GM23338 (cell line): ENCODE measurements around the gene DOCK3. TPM values are rescaled to one million over a fixed set of nuclear protein-coding genes. Genes with fewer than 3 reads are reported as not detected.

ENCODE experiments used
- ATAC-seq: fragments of 200-7000 bp; cut with Tn5 transposase; 3 replicates; pipeline ENCODE4 v1.9.1; 2020
- DNase-seq: peaks from one replicate; pipeline ENCODE4 v3.0.0-alpha.2; 2015; ENCODE audit warnings: low spot score
- H2AFZ ChIP-seq: fragments of 200-600 bp; sonication (generic); 2 replicates; pipeline ENCODE4 v1.8.0; 2016; ENCODE audit warnings: antibody characterized with exemption, mild to moderate bottlenecking, moderate library complexity
- H3F3A ChIP-seq: fragments of 200-600 bp; sonication (generic); replicated peaks from 2 replicates; pipeline ENCODE4 v1.8.0; 2017; ENCODE audit warnings: antibody characterized with exemption, mixed run types, low read depth
- H3K27ac ChIP-seq: fragments of 200-600 bp; sonication (generic); 2 replicates; pipeline ENCODE4 v1.6.1; 2016; ENCODE audit warnings: low read depth
- H3K27me3 ChIP-seq: fragments of 200-600 bp; sonication (generic); 2 replicates; pipeline ENCODE4 v1.8.0; 2016; ENCODE audit warnings: mild to moderate bottlenecking, mixed run types, moderate library complexity; ENCODE audit not compliant: insufficient read depth
- H3K36me3 ChIP-seq: fragments of 200-600 bp; sonication (generic); 2 replicates; pipeline ENCODE4 v1.8.0; 2016; ENCODE audit warnings: mild to moderate bottlenecking; ENCODE audit not compliant: insufficient read depth
- H3K4me1 ChIP-seq: fragments of 200-600 bp; sonication (generic); 2 replicates; pipeline ENCODE4 v1.8.0; 2016; ENCODE audit warnings: mild to moderate bottlenecking, moderate library complexity; ENCODE audit not compliant: insufficient read depth
- H3K4me2 ChIP-seq: fragments of 200-600 bp; sonication (generic); 2 replicates; pipeline ENCODE4 v1.7.1; 2017; ENCODE audit warnings: mixed run types
- H3K4me3 ChIP-seq: fragments of 200-600 bp; sonication (generic); 2 replicates; pipeline ENCODE4 v1.6.1; 2016; ENCODE audit warnings: mixed run types
- H3K79me2 ChIP-seq: fragments of 200-600 bp; sonication (generic); replicated peaks from 2 replicates; pipeline ENCODE4 v1.8.0; 2017; ENCODE audit warnings: mild to moderate bottlenecking; ENCODE audit not compliant: insufficient read depth
- H3K9me2 ChIP-seq: fragments of 200-600 bp; sonication (generic); 2 replicates; pipeline ENCODE4 v1.8.0; 2017; ENCODE audit not compliant: insufficient read depth
- H4K20me1 ChIP-seq: fragments of 200-600 bp; sonication (generic); replicated peaks from 2 replicates; pipeline ENCODE4 v1.8.0; 2017; ENCODE audit warnings: mild to moderate bottlenecking; ENCODE audit not compliant: insufficient read depth
- H3K27ac Mint-ChIP-seq: 2 replicates; pipeline ENCODE4 v1.8.0; 2020; ENCODE audit warnings: inconsistent platforms, mild to moderate bottlenecking, moderate library complexity, mixed read lengths
- H3K27me3 Mint-ChIP-seq: 3 replicates; pipeline ENCODE4 v1.8.0; 2022; ENCODE audit warnings: low read depth, mild to moderate bottlenecking, moderate library complexity, mixed read lengths, inconsistent platforms; ENCODE audit not compliant: insufficient read depth, poor library complexity
- H3K36me3 Mint-ChIP-seq: 3 replicates; pipeline ENCODE4 v1.8.0; 2021; ENCODE audit warnings: low read depth, mild to moderate bottlenecking, inconsistent platforms, moderate library complexity, mixed read lengths
- H3K4me1 Mint-ChIP-seq: 3 replicates; pipeline ENCODE4 v1.8.0; 2020; ENCODE audit warnings: mild to moderate bottlenecking, inconsistent platforms, mixed read lengths
- H3K4me3 Mint-ChIP-seq: 3 replicates; pipeline ENCODE4 v1.8.0; 2021; ENCODE audit warnings: moderate library complexity, mild to moderate bottlenecking, inconsistent platforms, mixed read lengths
- H3K9me3 Mint-ChIP-seq: 3 replicates; pipeline ENCODE4 v1.8.0; 2020; ENCODE audit warnings: moderate library complexity, mild to moderate bottlenecking, inconsistent platforms, mixed read lengths
- CREB1 ChIP-seq: fragments of 250-450 bp; sonication (Bioruptor Pico); IDR thresholded peaks from 2 replicates; pipeline ENCODE4 v1.5.0; 2020; ENCODE audit warnings: low read depth, mild to moderate bottlenecking, moderate library complexity
- CTCF ChIP-seq, 2 experiments: fragments of 200-600 bp in 1 of 2; sonication (generic) in 1 of 2; conservative IDR thresholded peaks; 2 replicates each; pipeline versions ENCODE4 v1.5.1 to v1.6.1; 2016 to 2017; ENCODE audit warnings: antibody characterized with exemption in 2 of 2, low read depth in 2 of 2, mild to moderate bottlenecking in 2 of 2, moderate library complexity in 1 of 2
- ETS1 ChIP-seq: IDR thresholded peaks from 2 replicates; pipeline ENCODE4 v1.6.1; 2016; ENCODE audit warnings: antibody characterized with exemption
- EZH2 ChIP-seq: fragments of 200-600 bp; sonication (generic); IDR thresholded peaks from one replicate; pipeline ENCODE4 v1.8.0; 2017; ENCODE audit warnings: antibody characterized with exemption, mild to moderate bottlenecking, low read depth; ENCODE audit not compliant: unreplicated experiment
- EZH2phosphoT487 ChIP-seq: fragments of 200-600 bp; sonication (generic); IDR thresholded peaks from one replicate; pipeline ENCODE4 v1.8.1; 2018; ENCODE audit warnings: antibody characterized with exemption; ENCODE audit not compliant: unreplicated experiment
- JUNB ChIP-seq: IDR thresholded peaks from one replicate; pipeline ENCODE4 v1.6.1; 2016; ENCODE audit warnings: antibody characterized with exemption; ENCODE audit not compliant: unreplicated experiment
- NANOG ChIP-seq: IDR thresholded peaks from 2 replicates; pipeline ENCODE4 v1.6.1; 2016; ENCODE audit warnings: antibody characterized with exemption, borderline replicate concordance
- POLR2AphosphoS5 ChIP-seq: IDR thresholded peaks from 2 replicates; pipeline ENCODE4 v1.6.1; 2016; ENCODE audit warnings: antibody characterized with exemption, low read depth
- REST ChIP-seq: IDR thresholded peaks from one replicate; pipeline ENCODE4 v1.6.1; 2018; ENCODE audit warnings: antibody characterized with exemption; ENCODE audit not compliant: unreplicated experiment
- STAT1 ChIP-seq: IDR thresholded peaks from one replicate; pipeline ENCODE4 v1.6.1; 2016; ENCODE audit warnings: antibody characterized with exemption; ENCODE audit not compliant: unreplicated experiment
- ZNF114 ChIP-seq: fragments of 250-450 bp; sonication (Bioruptor Pico); IDR thresholded peaks from 2 replicates; pipeline ENCODE4 v1.5.0; 2020; ENCODE audit warnings: mild to moderate bottlenecking, moderate library complexity
- ZNF331 ChIP-seq: fragments of 250-450 bp; sonication (Bioruptor Pico); IDR thresholded peaks from 2 replicates; pipeline ENCODE4 v1.5.0; 2020; ENCODE audit warnings: low read depth, mild to moderate bottlenecking, moderate library complexity
- ZNF462 ChIP-seq: fragments of 250-450 bp; sonication (Bioruptor Pico); IDR thresholded peaks from 2 replicates; pipeline ENCODE4 v1.5.0; 2020; ENCODE audit warnings: mild to moderate bottlenecking, moderate library complexity
- polyA plus RNA-seq: library from polyadenylated mRNA; unstranded; fragments of >200 nt; fragmentation: Nextera tagmentation; extraction: Ambion mirVana; gene quantifications from 2 replicates; pipeline ENCODE4 v1.2.1, GENCODE V29; 2016
- total RNA-seq: library from RNA; depleted of rRNA; stranded (reverse); fragments of >200 nt; shearing (Covaris generic); gene quantifications from 2 replicates; pipeline ENCODE4 v1.2.3, GENCODE V29; 2014

DOCK3 gene
- total and polyA plus RNA-seq, 2 experiments from 2014 or later: 2.4 to 5.6 TPM

- Histone ChIP-seq H3K27ac (peak within 1 kb of the TSS; percentile 95), H3K4me2 (peak within 1 kb of the TSS; percentile 91), H2AFZ (no peak within 1 kb of the TSS), H3K27me3 (no peaks in the 10 kb centered on the region), H3K36me3 (peaks cover 33% of the 10 kb centered on the region), H3K4me1 (peaks cover 27% of the 10 kb centered on the region), H3K79me2 (peaks cover 66% of the 10 kb centered on the region), H4K20me1 (peaks cover 50% of the 10 kb centered on the region), H3K4me3 (peak within 1 kb of the TSS; percentile 82), H3K9me2 (no peaks in the 10 kb centered on the region), H3F3A (peaks cover 43% of the 10 kb centered on the region)
- TF ChIP-seq ZNF331 (no peak), ETS1 (peak; percentile 60), ZNF462 (no peak), STAT1 (no peak), CTCF (conservative IDR thresholded peaks at IDR 0.05; ENCODE audit: low read depth in 2 of 2) (peak; percentile 59 to 94), JUNB (no peak), EZH2 (no peak), POLR2AphosphoS5 (peak; percentile 78), EZH2phosphoT487 (no peak), ZNF114 (CRISPR knock-in tag) (no peak), REST (no peak), CREB1 (peak; percentile 98), NANOG (no peak)
- peak within 1 kb of the TSS; percentile 96 for H3K27ac Mint-ChIP-seq
- peaks cover 20% of the 10 kb centered on the region for H3K27me3 Mint-ChIP-seq
- H3K36me3 Mint-ChIP-seq: peaks cover 86% of the 10 kb centered on the region
- peak within 1 kb of the TSS; percentile 85 for H3K4me3 Mint-ChIP-seq
- peaks cover 48% of the 10 kb centered on the region for H3K4me1 Mint-ChIP-seq
- H3K9me3 Mint-ChIP-seq: peaks cover 20% of the 10 kb centered on the region; the same call in 2 of the 3 replicates
- ATAC-seq (peak; percentile 86; the same call in 2 of the 3 replicates), DNase-seq (no peak)
Observed at GRCh38 chr3:51391075-51391565, 716.4 kb downstream of the DOCK3 start, which contains the start of gene RBM15B. TSS of gene RBM15B (plus strand) at chr3:51391285. CDS start at chr3:51391400, 115 bp downstream.
